Ishikawa (cell line): Measurements from ENCODE around the gene RB1.

Experiments used
- CEBPB ChIP-seq: IDR thresholded peaks from 2 replicates; pipeline ENCODE4 v1.6.1; 2012
- CREB1 ChIP-seq: IDR thresholded peaks from 2 replicates; pipeline ENCODE4 v1.6.1; 2012; ENCODE audit warnings: low read depth
- EGR1 ChIP-seq: IDR thresholded peaks from 2 replicates; pipeline ENCODE4 v1.6.1; 2012
- EP300 ChIP-seq: IDR thresholded peaks from 2 replicates; pipeline ENCODE4 v1.6.1; 2012; ENCODE audit warnings: borderline replicate concordance
- FOXM1 ChIP-seq: IDR thresholded peaks from 2 replicates; pipeline ENCODE4 v1.6.1; 2012; ENCODE audit warnings: low read depth, borderline replicate concordance
- MAX ChIP-seq: IDR thresholded peaks from 2 replicates; pipeline ENCODE4 v1.6.1; 2012
- NFIC ChIP-seq: IDR thresholded peaks from 2 replicates; pipeline ENCODE4 v1.6.1; 2012
- RAD21 ChIP-seq: IDR thresholded peaks from 2 replicates; pipeline ENCODE4 v1.6.1; 2012; ENCODE audit warnings: low read depth
- REST ChIP-seq: IDR thresholded peaks from 2 replicates; pipeline ENCODE4 v1.6.1; 2012; ENCODE audit warnings: low read depth, mild to moderate bottlenecking
- TAF1 ChIP-seq: IDR thresholded peaks from 2 replicates; pipeline ENCODE4 v1.6.1; 2012; ENCODE audit warnings: low read depth, mild to moderate bottlenecking
- TCF12 ChIP-seq: IDR thresholded peaks from 2 replicates; pipeline ENCODE4 v1.6.1; 2012; ENCODE audit warnings: low read depth
- TEAD4 ChIP-seq: IDR thresholded peaks from 2 replicates; pipeline ENCODE4 v1.6.1; 2012
- USF1 ChIP-seq: IDR thresholded peaks from 2 replicates; pipeline ENCODE4 v1.6.1; 2012
- YY1 ChIP-seq: IDR thresholded peaks from 2 replicates; pipeline ENCODE4 v1.6.1; 2012; ENCODE audit warnings: low read depth
- ZBTB7A ChIP-seq: IDR thresholded peaks from 2 replicates; pipeline ENCODE4 v1.6.1; 2012; ENCODE audit warnings: low read depth

The RB1 gene

GRCh38 chr13:48303359-48304142, at the start of gene RB1:
Gene RB1, plus strand, starts transcription at chr13:48303751. Its CDS starts 162 bp downstream, at chr13:48303913.
- TF ChIP-seq TCF12 (peak; percentile 76), YY1 (peak; percentile 48; the same call in 1 of the 2 replicates), FOXM1 (peak; percentile 42; the same call in 1 of the 2 replicates), MAX (peak; percentile 81), USF1 (no peak), ZBTB7A (0 out of 2 replicates have a peak, but pooled peaks have one; percentile 51), CREB1 (peak; percentile 94), TEAD4 (peak; percentile 30; the same call in 1 of the 2 replicates), CEBPB (no peak), NFIC (peak; percentile 75), TAF1 (peak; percentile 91), EP300 (peak; percentile 30; the same call in 1 of the 2 replicates), RAD21 (no peak), EGR1 (peak; percentile 33; the same call in 1 of the 2 replicates)

- TF ChIP-seq CREB1 = no peak
- TF ChIP-seq USF1 = no peak
- no peak for TF ChIP-seq EP300
- TF ChIP-seq TCF12 = no peak
- TF ChIP-seq ZBTB7A = no peak
Observed at GRCh38 chr13:48253849-48254248, 49.7 kb upstream of the RB1 start.

- TF ChIP-seq USF1 (no peak), CEBPB (no peak), ZBTB7A (no peak), YY1 (no peak), REST (no peak), MAX (no peak), TAF1 (no peak), CREB1 (no peak), NFIC (no peak), FOXM1 (no peak), TCF12 (no peak), EGR1 (no peak), TEAD4 (no peak), RAD21 (no peak), EP300 (no peak)
Observed at GRCh38 chr13:48255090-48255489, 48.5 kb upstream of the RB1 start.

- TF ChIP-seq TEAD4 (no peak), CEBPB (no peak)
Observed at GRCh38 chr13:48255954-48256353, 47.6 kb upstream of the RB1 start.

GRCh38 chr13:48258002-48258401, 45.5 kb upstream of the RB1 start:
- TF ChIP-seq EP300 = no peak
- no peak for TF ChIP-seq ZBTB7A
- TF ChIP-seq FOXM1 = no peak
- TF ChIP-seq NFIC = no peak
- TF ChIP-seq CEBPB = no peak
- no peak for TF ChIP-seq TAF1
- TF ChIP-seq EGR1 = no peak
- TF ChIP-seq REST = no peak
- TF ChIP-seq CREB1 = no peak
- no peak for TF ChIP-seq USF1
